B cell (primary cell): ENCODE results near the gene EP300.

Source experiments
- EZH2 ChIP-seq: IDR thresholded peaks from 2 replicates; pipeline ENCODE4 v1.6.1; 2012; ENCODE audit warnings: borderline replicate concordance, low read depth, mild to moderate bottlenecking, moderate library complexity, low read length; ENCODE audit not compliant: insufficient read depth, poor library complexity, severe bottlenecking
- TF ChIP-seq, protein P1 (sequence below): fragments of 200-600 bp; IDR thresholded peaks from one replicate; pipeline ENCODE4 v1.8.0; 2022; ENCODE audit warnings: antibody characterized with exemption, mild to moderate bottlenecking

DNA sequence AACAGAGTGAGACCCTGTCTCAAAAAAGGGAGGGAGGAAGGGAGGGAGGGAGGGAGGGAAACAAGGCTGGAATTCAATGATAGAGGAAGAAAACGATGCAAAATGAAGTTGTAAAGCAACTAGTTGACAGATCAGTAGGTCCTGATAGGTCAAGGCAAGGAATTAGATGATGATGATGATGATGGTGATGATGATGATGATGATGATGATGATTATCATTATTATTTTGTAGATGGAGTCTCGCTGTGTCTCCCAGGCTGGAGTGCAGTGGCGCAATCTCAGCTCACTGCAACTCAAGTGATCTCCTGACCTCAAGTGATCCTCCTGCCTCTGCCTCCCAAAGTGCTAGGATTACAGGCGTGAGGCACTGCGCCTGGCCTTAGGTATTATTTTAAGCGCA, 101.4 kb downstream of the EP300 start:
- TF ChIP-seq, protein P1, sequence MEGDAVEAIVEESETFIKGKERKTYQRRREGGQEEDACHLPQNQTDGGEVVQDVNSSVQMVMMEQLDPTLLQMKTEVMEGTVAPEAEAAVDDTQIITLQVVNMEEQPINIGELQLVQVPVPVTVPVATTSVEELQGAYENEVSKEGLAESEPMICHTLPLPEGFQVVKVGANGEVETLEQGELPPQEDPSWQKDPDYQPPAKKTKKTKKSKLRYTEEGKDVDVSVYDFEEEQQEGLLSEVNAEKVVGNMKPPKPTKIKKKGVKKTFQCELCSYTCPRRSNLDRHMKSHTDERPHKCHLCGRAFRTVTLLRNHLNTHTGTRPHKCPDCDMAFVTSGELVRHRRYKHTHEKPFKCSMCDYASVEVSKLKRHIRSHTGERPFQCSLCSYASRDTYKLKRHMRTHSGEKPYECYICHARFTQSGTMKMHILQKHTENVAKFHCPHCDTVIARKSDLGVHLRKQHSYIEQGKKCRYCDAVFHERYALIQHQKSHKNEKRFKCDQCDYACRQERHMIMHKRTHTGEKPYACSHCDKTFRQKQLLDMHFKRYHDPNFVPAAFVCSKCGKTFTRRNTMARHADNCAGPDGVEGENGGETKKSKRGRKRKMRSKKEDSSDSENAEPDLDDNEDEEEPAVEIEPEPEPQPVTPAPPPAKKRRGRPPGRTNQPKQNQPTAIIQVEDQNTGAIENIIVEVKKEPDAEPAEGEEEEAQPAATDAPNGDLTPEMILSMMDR: no peak
- no peak for TF ChIP-seq EZH2
